Loucy (cell line): ENCODE measurements around the gene RBP3.
A peak's percentile ranks its signal among the peaks of the same experiment; 100 is the strongest.

ENCODE experiments used
- H2AFZ ChIP-seq: fragments of 200-600 bp; sonication (generic); 2 replicates; pipeline ENCODE4 v1.6.0; 2016; ENCODE audit warnings: antibody characterized with exemption, mild to moderate bottlenecking, low read length, moderate library complexity
- H3F3A ChIP-seq: fragments of 200-600 bp; 2 replicates; pipeline ENCODE4 v1.6.0; 2016; ENCODE audit warnings: antibody characterized with exemption, low read depth, mild to moderate bottlenecking
- H3K27me3 ChIP-seq: fragments of 200-600 bp; sonication (generic); 2 replicates; pipeline ENCODE4 v1.6.1; 2014; ENCODE audit warnings: low read length, mild to moderate bottlenecking; ENCODE audit not compliant: insufficient read depth, poor library complexity, severe bottlenecking
- H3K36me3 ChIP-seq: fragments of 200-600 bp; sonication (generic); 2 replicates; pipeline ENCODE4 v1.6.1; 2016; ENCODE audit warnings: low read length; ENCODE audit not compliant: insufficient read depth
- H3K4me1 ChIP-seq: fragments of 200-600 bp; sonication (generic); 2 replicates; pipeline ENCODE4 v1.5.1; 2014; ENCODE audit warnings: low read length, mild to moderate bottlenecking; ENCODE audit not compliant: insufficient read depth, poor library complexity, severe bottlenecking
- H3K4me2 ChIP-seq: fragments of 200-600 bp; sonication (generic); 2 replicates; pipeline ENCODE4 v1.6.0; 2014; ENCODE audit warnings: antibody characterized with exemption, low read length, low read depth, mild to moderate bottlenecking; ENCODE audit not compliant: poor library complexity, severe bottlenecking
- H3K4me3 ChIP-seq: fragments of 200-600 bp; sonication (generic); 2 replicates; pipeline ENCODE4 v1.5.1; 2014; ENCODE audit warnings: low read length, mild to moderate bottlenecking, mixed read lengths; ENCODE audit not compliant: poor library complexity, severe bottlenecking
- H3K79me2 ChIP-seq: fragments of 200-600 bp; sonication (generic); 2 replicates; pipeline ENCODE4 v1.6.1; 2014; ENCODE audit warnings: low read length; ENCODE audit not compliant: insufficient read depth
- H3K9ac ChIP-seq: fragments of 200-600 bp; sonication (generic); 2 replicates; pipeline ENCODE4 v1.6.0; 2014; ENCODE audit warnings: mild to moderate bottlenecking, low read depth, low read length, moderate library complexity; ENCODE audit not compliant: poor library complexity, severe bottlenecking
- H3K9me2 ChIP-seq: fragments of 200-600 bp; sonication (generic); replicated peaks from 2 replicates; pipeline ENCODE4 v1.6.1; 2016; ENCODE audit warnings: low read depth, low read length, mixed read lengths
- H3K9me3 ChIP-seq: fragments of 200-600 bp; sonication (generic); 2 replicates; pipeline ENCODE4 v1.6.1; 2014; ENCODE audit warnings: mild to moderate bottlenecking, antibody characterized with exemption, low read length, low read depth; ENCODE audit not compliant: insufficient read depth
- H4K20me1 ChIP-seq: fragments of 200-600 bp; sonication (generic); 2 replicates; pipeline ENCODE4 v1.6.0; 2014; ENCODE audit warnings: antibody characterized with exemption, low read length, mild to moderate bottlenecking; ENCODE audit not compliant: insufficient read depth, poor library complexity, severe bottlenecking
- CTCF ChIP-seq: fragments of 200-600 bp; sonication (generic); conservative IDR thresholded peaks from 2 replicates; pipeline ENCODE4 v1.5.1; 2014; ENCODE audit warnings: mild to moderate bottlenecking, antibody characterized with exemption, low read length
- EZH2phosphoT487 ChIP-seq: fragments of 200-600 bp; IDR thresholded peaks from 2 replicates; pipeline ENCODE4 v1.6.1; 2018; ENCODE audit warnings: antibody characterized with exemption, mild to moderate bottlenecking, moderate library complexity, borderline replicate concordance

The RBP3 gene

GRCh38 chr10:47312663-47312995 is 35.5 kb upstream of the RBP3 start:
- TF ChIP-seq CTCF (no peak), EZH2phosphoT487 (no peak)
- Histone ChIP-seq H3K9me3 (no peaks in the 10 kb centered on the region), H3K79me2 (peaks cover 25% of the 10 kb centered on the region), H4K20me1 (no peaks in the 10 kb centered on the region), H3K4me1 (peaks cover 50% of the 10 kb centered on the region), H3K9me2 (no peaks in the 10 kb centered on the region), H3K36me3 (no peaks in the 10 kb centered on the region), H2AFZ (no peak overlapping the region; the same call in 1 of the 2 replicates), H3K4me2 (peak overlapping the region; percentile 90), H3K27me3 (no peaks in the 10 kb centered on the region), H3K4me3 (no peak overlapping the region), H3K9ac (peak overlapping the region; percentile 83), H3F3A (peaks cover 7% of the 10 kb centered on the region; the same call in 1 of the 2 replicates)

GRCh38 chr10:47314416-47314970 is 33.7 kb upstream of the RBP3 start:
- H3K36me3 ChIP-seq = no peaks in the 10 kb centered on the region
- H4K20me1 ChIP-seq = no peaks in the 10 kb centered on the region
- H3K4me1 ChIP-seq = peaks cover 31% of the 10 kb centered on the region
- H3K9me3 ChIP-seq = no peaks in the 10 kb centered on the region
- H2AFZ ChIP-seq = peak overlapping the region; percentile 58; the same call in 1 of the 2 replicates
- H3K27me3 ChIP-seq = no peaks in the 10 kb centered on the region
- TF ChIP-seq EZH2phosphoT487 (no peak), CTCF (no peak)
- H3K79me2 ChIP-seq = peaks cover 14% of the 10 kb centered on the region
- H3K9me2 ChIP-seq = no peaks in the 10 kb centered on the region
- H3K4me3 ChIP-seq = no peak overlapping the region
- H3K9ac ChIP-seq = peak overlapping the region; percentile 14
- H3K4me2 ChIP-seq = no peak overlapping the region
- peaks cover 7% of the 10 kb centered on the region; the same call in 1 of the 2 replicates for H3F3A ChIP-seq

- Histone ChIP-seq H4K20me1 (no peaks in the 10 kb centered on the region), H3K9ac (no peak overlapping the region), H3K9me3 (no peaks in the 10 kb centered on the region), H3K79me2 (peaks cover 4% of the 10 kb centered on the region; the same call in 1 of the 2 replicates), H3K4me3 (no peak overlapping the region), H3K9me2 (no peaks in the 10 kb centered on the region), H3F3A (peaks cover 7% of the 10 kb centered on the region; the same call in 1 of the 2 replicates), H2AFZ (no peak overlapping the region), H3K4me1 (peaks cover 23% of the 10 kb centered on the region), H3K36me3 (no peaks in the 10 kb centered on the region), H3K4me2 (no peak overlapping the region), H3K27me3 (no peaks in the 10 kb centered on the region)
- TF ChIP-seq EZH2phosphoT487 (no peak), CTCF (no peak)
These were observed 32.7 kb upstream of the RBP3 start for GRCh38 chr10:47315421-47315820.
